Esophagus squamous epithelium (tissue), 5 donors: ENCODE results near the gene VPS37B. TPM values are rescaled to one million over a fixed set of nuclear protein-coding genes. Genes with fewer than 3 reads are reported as not detected.

ENCODE experiments used
- DNase-seq: peaks from one replicate; lab custom pipeline; 2025; lab: John Stamatoyannopoulos, UW
- H3K27ac ChIP-seq, 4 donors: fragments of 200-600 bp; sonication (generic); one replicate each; pipeline ENCODE4 v1.5.1; 2016 to 2019; ENCODE audit warnings: mild to moderate bottlenecking in 1 of 4
- H3K27me3 ChIP-seq, 4 donors: fragments of 200-600 bp; sonication (generic); 1 replicate in 3 of 4; 2 replicates in 1 of 4; pipeline versions ENCODE4 v1.5.1 to v1.6.0; 2017 to 2021; ENCODE audit warnings: antibody characterized with exemption in 1 of 4
- H3K36me3 ChIP-seq, 3 donors: fragments of 200-600 bp; sonication (generic); one replicate each; pipeline ENCODE4 v1.5.1; 2016 to 2019
- H3K4me1 ChIP-seq, 3 donors: fragments of 200-600 bp; sonication (generic); one replicate each; pipeline ENCODE4 v1.5.1; 2017 to 2019
- H3K4me3 ChIP-seq, 4 donors: fragments of 200-600 bp; sonication (generic); 1 replicate in 3 of 4; 2 replicates in 1 of 4; pipeline ENCODE4 v1.5.1; 2016 to 2019; ENCODE audit warnings: mild to moderate bottlenecking in 2 of 4, moderate library complexity in 1 of 4
- H3K9me3 ChIP-seq, 3 donors: fragments of 200-600 bp; sonication (generic); one replicate each; pipeline ENCODE4 v1.5.1; 2016 to 2019
- CTCF ChIP-seq, 6 experiments: fragments of 450-650 bp in 4 of 6; fragments of 200-600 bp in 2 of 6; sonication (generic) in 2 of 6; IDR thresholded peaks; one replicate each; pipeline ENCODE4 v1.5.1; 2016 to 2019; ENCODE audit warnings: antibody characterized with exemption in 6 of 6, mild to moderate bottlenecking in 4 of 6, moderate library complexity in 4 of 6
- POLR2A ChIP-seq, 4 donors: fragments of 450-650 bp; IDR thresholded peaks; one replicate each; pipeline ENCODE4 v1.6.1; 2017; ENCODE audit warnings: antibody characterized with exemption in 4 of 4, mild to moderate bottlenecking in 4 of 4, moderate library complexity in 3 of 4
- WGBS, 2 donors: methylation state at CpG; one replicate each; pipeline ENCODE4 v1.1.5; 2018; 5-methylcytosine and 5-hydroxymethylcytosine counted together
- intact Hi-C: fragments of 100-400 bp; cut with DNase I; formaldehyde crosslinking; loops from one replicate; pipeline ENCODE4 v1.15.0; 2022
- total RNA-seq, 4 donors: library from RNA; depleted of rRNA; stranded (reverse); fragments of >200 nt; gene quantifications; one replicate each; pipeline ENCODE4 v1.1.0, GENCODE V29; 2016
- donor health status: DM: yes; HTN: yes; CAD: no.

VPS37B gene
- total RNA-seq, 4 donors from 2014 or later, result 41.1 to 85.7 (median 69.5) TPM

GRCh38 chr12:122846622-122847515, 49.1 kb downstream of the VPS37B start:
- 100% methylated on average over 5 of the region's 27 CpGs; no CpG with 5 or more reads in 1 of the 2 donors for WGBS, 2 donors
- H3K4me3 ChIP-seq, result no peak overlapping the region
- no peak overlapping the region for H3K27ac ChIP-seq
- H3K36me3 ChIP-seq, result peaks cover 0 to 15% (median 0%) of the 10 kb centered on the region in 3 donors
- TF ChIP-seq CTCF (IDR thresholded peaks at IDR 0.05) (no peak), POLR2A (IDR thresholded peaks at IDR 0.05) (no peak)
- peaks cover under 1 to 42% (median 18%) of the 10 kb centered on the region in 3 donors for H3K4me1 ChIP-seq
- no peak for DNase-seq
- intact Hi-C loops, result no loop called here
- H3K27me3 ChIP-seq, result no peaks in the 10 kb centered on the region
- no peaks in the 10 kb centered on the region for H3K9me3 ChIP-seq

GRCh38 chr12:122845865-122846621, 49.9 kb downstream of the VPS37B start:
- intact Hi-C loops, result no loop called here
- H3K36me3 ChIP-seq, result peaks cover 0 to 15% (median 0%) of the 10 kb centered on the region in 3 donors
- no peak overlapping the region for H3K4me3 ChIP-seq
- no peak for TF ChIP-seq POLR2A (IDR thresholded peaks at IDR 0.05)
- TF ChIP-seq CTCF (IDR thresholded peaks at IDR 0.05), result no peak
- H3K27me3 ChIP-seq, result no peaks in the 10 kb centered on the region
- H3K4me1 ChIP-seq, result peaks cover 9 to 42% (median 18%) of the 10 kb centered on the region in 3 donors
- H3K9me3 ChIP-seq, result no peaks in the 10 kb centered on the region
- 90% methylated on average over 2 of the region's 14 CpGs; no CpG with 5 or more reads in 1 of the 2 donors for WGBS, 2 donors
- no peak overlapping the region for H3K27ac ChIP-seq
- DNase-seq, result no peak

- peak overlapping the region in 1 of 4 donors; percentile 44 for H3K27ac ChIP-seq
- intact Hi-C loops, result no loop called here
- H3K4me1 ChIP-seq, result peaks cover 15 to 47% (median 22%) of the 10 kb centered on the region in 3 donors
- WGBS, 2 donors, result 77 to 85% methylated on average over 8 to 23 of the region's 30 CpGs
- no peak for DNase-seq
- TF ChIP-seq POLR2A (IDR thresholded peaks at IDR 0.05) (no peak), CTCF (IDR thresholded peaks at IDR 0.05) (no peak)
- peaks cover 0 to 15% (median 0%) of the 10 kb centered on the region in 3 donors for H3K36me3 ChIP-seq
- H3K9me3 ChIP-seq, result no peaks in the 10 kb centered on the region
- H3K4me3 ChIP-seq, result no peak overlapping the region
- no peaks in the 10 kb centered on the region for H3K27me3 ChIP-seq
Observed at GRCh38 chr12:122845041-122845864, 50.7 kb downstream of the VPS37B start.

GRCh38 chr12:122844366-122844971, 51.5 kb downstream of the VPS37B start:
- TF ChIP-seq CTCF (IDR thresholded peaks at IDR 0.05) (no peak), POLR2A (IDR thresholded peaks at IDR 0.05) (no peak)
- Histone ChIP-seq H3K27ac (peak overlapping the region in 1 of 4 donors; percentile 44), H3K27me3 (no peaks in the 10 kb centered on the region), H3K36me3 (peaks cover 0 to 15% (median 0%) of the 10 kb centered on the region in 3 donors), H3K4me1 (peaks cover 15 to 53% (median 27%) of the 10 kb centered on the region in 3 donors), H3K9me3 (no peaks in the 10 kb centered on the region), H3K4me3 (no peak overlapping the region)
- no peak for DNase-seq
- intact Hi-C loops, result no loop called here
- WGBS, 2 donors, result 85 to 100% methylated on average over 3 to 7 of the region's 8 CpGs
